Measurements from ENCODE around the gene HNRNPM.

Gene HNRNPM

GRCh38 chr19:8482696-8483095 lies 37.9 kb downstream of the HNRNPM start:
- no peak overlapping the region for H3K4me3 Mint-ChIP-seq
- H3K4me1 Mint-ChIP-seq = peaks cover 55% of the 10 kb centered on the region
- ATAC-seq (no peak), DNase-seq (ENCODE audit: low spot score in 2 of 2) (no peak)
- peak overlapping the region; percentile 78 for H3K27ac Mint-ChIP-seq
- no peaks in the 10 kb centered on the region for H3K9me3 Mint-ChIP-seq
- peaks cover 100% of the 10 kb centered on the region for H3K36me3 Mint-ChIP-seq

- ATAC-seq = no peak
- H3K27ac Mint-ChIP-seq = peak overlapping the region; percentile 78
- H3K4me1 Mint-ChIP-seq = peaks cover 55% of the 10 kb centered on the region
- DNase-seq (ENCODE audit: low spot score in 2 of 2) = no peak
- no peaks in the 10 kb centered on the region for H3K9me3 Mint-ChIP-seq
- peaks cover 100% of the 10 kb centered on the region for H3K36me3 Mint-ChIP-seq
- no peak overlapping the region for H3K4me3 Mint-ChIP-seq
Measured at GRCh38 chr19:8483165-8483564, 38.4 kb downstream of the HNRNPM start.

- Mint-ChIP-seq H3K4me1 (peaks cover 53% of the 10 kb centered on the region), H3K9me3 (no peaks in the 10 kb centered on the region)
- no peak for ATAC-seq
Measured at GRCh38 chr19:8484331-8484894, 39.6 kb downstream of the HNRNPM start.

GRCh38 chr19:8485561-8486371 lies 41.0 kb downstream of the HNRNPM start:
- no peak for ATAC-seq
- peak overlapping the region; percentile 35 for H3K4me3 Mint-ChIP-seq
- H3K36me3 Mint-ChIP-seq = peaks cover 99% of the 10 kb centered on the region
- H3K27ac Mint-ChIP-seq = peak overlapping the region; percentile 93
- no peak for DNase-seq (ENCODE audit: low spot score in 2 of 2)
- no peaks in the 10 kb centered on the region for H3K9me3 Mint-ChIP-seq
- H3K4me1 Mint-ChIP-seq = peaks cover 49% of the 10 kb centered on the region

More at GRCh38 chr19:8484331-8484894, 39.6 kb downstream of the HNRNPM start:
- no peak for DNase-seq (ENCODE audit: low spot score in 2 of 2)
- Mint-ChIP-seq H3K36me3 (peaks cover 100% of the 10 kb centered on the region), H3K27ac (no peak overlapping the region), H3K4me3 (no peak overlapping the region)

GRCh38 chr19:8486661-8487136 lies 41.9 kb downstream of the HNRNPM start:
- peaks cover 89% of the 10 kb centered on the region for H3K36me3 Mint-ChIP-seq
- peak; percentile 0 for ATAC-seq

GRCh38 chr19:8487137-8487851 lies 42.5 kb downstream of the HNRNPM start:
- H3K27ac Mint-ChIP-seq = peak overlapping the region; percentile 93
- DNase-seq (ENCODE audit: low spot score in 2 of 2) (peak in 1 of 2 donors; percentile 68), ATAC-seq (peak; percentile 92)
- H3K36me3 Mint-ChIP-seq = peaks cover 83% of the 10 kb centered on the region
- no peaks in the 10 kb centered on the region for H3K9me3 Mint-ChIP-seq
- H3K4me1 Mint-ChIP-seq = peaks cover 35% of the 10 kb centered on the region
- H3K4me3 Mint-ChIP-seq = peak overlapping the region; percentile 35

More at GRCh38 chr19:8486661-8487136, 41.9 kb downstream of the HNRNPM start:
- no peak for DNase-seq (ENCODE audit: low spot score in 2 of 2)
- Mint-ChIP-seq H3K27ac (peak overlapping the region; percentile 93), H3K9me3 (no peaks in the 10 kb centered on the region), H3K4me1 (peaks cover 39% of the 10 kb centered on the region), H3K4me3 (peak overlapping the region; percentile 35)

- Mint-ChIP-seq H3K4me3 (peak overlapping the region; percentile 35), H3K36me3 (peaks cover 73% of the 10 kb centered on the region), H3K4me1 (peaks cover 28% of the 10 kb centered on the region), H3K27ac (peak overlapping the region; percentile 93), H3K9me3 (no peaks in the 10 kb centered on the region)
- DNase-seq (ENCODE audit: low spot score in 2 of 2) (no peak), ATAC-seq (no peak)
Measured at GRCh38 chr19:8488365-8488764, 43.6 kb downstream of the HNRNPM start.

- Mint-ChIP-seq H3K36me3 (peaks cover 59% of the 10 kb centered on the region), H3K4me3 (no peak overlapping the region), H3K27ac (peak overlapping the region; percentile 71), H3K4me1 (peaks cover 28% of the 10 kb centered on the region), H3K9me3 (no peaks in the 10 kb centered on the region)
- ATAC-seq (no peak), DNase-seq (ENCODE audit: low spot score in 2 of 2) (no peak)
Measured at GRCh38 chr19:8489561-8490394, 45.0 kb downstream of the HNRNPM start.

- DNase-seq (ENCODE audit: low spot score in 2 of 2) (no peak), ATAC-seq (no peak)
- Mint-ChIP-seq H3K27ac (peak overlapping the region; percentile 71), H3K9me3 (no peaks in the 10 kb centered on the region), H3K4me3 (no peak overlapping the region), H3K4me1 (peaks cover 28% of the 10 kb centered on the region), H3K36me3 (peaks cover 53% of the 10 kb centered on the region)
Measured at GRCh38 chr19:8490395-8490760, 45.6 kb downstream of the HNRNPM start.

- ATAC-seq (no peak), DNase-seq (ENCODE audit: low spot score in 2 of 2) (no peak)
- Mint-ChIP-seq H3K4me3 (no peak overlapping the region), H3K4me1 (peaks cover 28% of the 10 kb centered on the region), H3K27ac (no peak overlapping the region), H3K36me3 (peaks cover 48% of the 10 kb centered on the region), H3K9me3 (no peaks in the 10 kb centered on the region)
Measured at GRCh38 chr19:8490873-8491272, 46.1 kb downstream of the HNRNPM start.

GRCh38 chr19:8491574-8491973 lies 46.8 kb downstream of the HNRNPM start:
- peaks cover 21% of the 10 kb centered on the region for H3K4me1 Mint-ChIP-seq
- no peak overlapping the region for H3K4me3 Mint-ChIP-seq
- ATAC-seq = no peak
- H3K36me3 Mint-ChIP-seq = peaks cover 41% of the 10 kb centered on the region
- H3K9me3 Mint-ChIP-seq = no peaks in the 10 kb centered on the region
- no peak overlapping the region for H3K27ac Mint-ChIP-seq
- DNase-seq (ENCODE audit: low spot score in 2 of 2) = no peak

GRCh38 chr19:8494158-8494557 lies 49.4 kb downstream of the HNRNPM start:
- no peak overlapping the region for H3K4me3 Mint-ChIP-seq
- DNase-seq (ENCODE audit: low spot score in 2 of 2) = no peak
- peaks cover 15% of the 10 kb centered on the region for H3K36me3 Mint-ChIP-seq
- no peaks in the 10 kb centered on the region for H3K9me3 Mint-ChIP-seq
- H3K27ac Mint-ChIP-seq = peak overlapping the region; percentile 50
- ATAC-seq = no peak
- H3K4me1 Mint-ChIP-seq = no peaks in the 10 kb centered on the region

- no peak overlapping the region for H3K27ac Mint-ChIP-seq
- H3K4me1 Mint-ChIP-seq = peaks cover 6% of the 10 kb centered on the region
- no peaks in the 10 kb centered on the region for H3K36me3 Mint-ChIP-seq
- ATAC-seq = no peak
- H3K4me3 Mint-ChIP-seq = no peak overlapping the region
- no peak for DNase-seq (ENCODE audit: low spot score in 2 of 2)
- H3K9me3 Mint-ChIP-seq = no peaks in the 10 kb centered on the region
Measured at GRCh38 chr19:8498295-8498694, 53.5 kb downstream of the HNRNPM start.

- Mint-ChIP-seq H3K9me3 (no peaks in the 10 kb centered on the region), H3K27ac (no peak overlapping the region), H3K4me1 (peaks cover 6% of the 10 kb centered on the region), H3K36me3 (no peaks in the 10 kb centered on the region), H3K4me3 (no peak overlapping the region)
- no peak for ATAC-seq
- DNase-seq (ENCODE audit: low spot score in 2 of 2) = no peak
Measured at GRCh38 chr19:8499048-8499833, 54.5 kb downstream of the HNRNPM start.

Measured in stimulated activated effector memory CD8-positive, alpha-beta T cell treated with anti-CD3 and anti-CD28 coated beads, Interleukin-12 subunit alpha, Interleukin-12 subunit beta, amount 100 ng/mL, for 72 hours (primary cell).